Measurements from ENCODE around the gene FRMD8. TPM values are rescaled to one million over a fixed set of nuclear protein-coding genes. Genes with fewer than 3 reads are reported as not detected.

FRMD8 gene
- polyA plus RNA-seq, 1 donor (not counting 4 experiments of a cell fraction or from before 2014, with no cell fraction given), result 24.1 TPM

DNA sequence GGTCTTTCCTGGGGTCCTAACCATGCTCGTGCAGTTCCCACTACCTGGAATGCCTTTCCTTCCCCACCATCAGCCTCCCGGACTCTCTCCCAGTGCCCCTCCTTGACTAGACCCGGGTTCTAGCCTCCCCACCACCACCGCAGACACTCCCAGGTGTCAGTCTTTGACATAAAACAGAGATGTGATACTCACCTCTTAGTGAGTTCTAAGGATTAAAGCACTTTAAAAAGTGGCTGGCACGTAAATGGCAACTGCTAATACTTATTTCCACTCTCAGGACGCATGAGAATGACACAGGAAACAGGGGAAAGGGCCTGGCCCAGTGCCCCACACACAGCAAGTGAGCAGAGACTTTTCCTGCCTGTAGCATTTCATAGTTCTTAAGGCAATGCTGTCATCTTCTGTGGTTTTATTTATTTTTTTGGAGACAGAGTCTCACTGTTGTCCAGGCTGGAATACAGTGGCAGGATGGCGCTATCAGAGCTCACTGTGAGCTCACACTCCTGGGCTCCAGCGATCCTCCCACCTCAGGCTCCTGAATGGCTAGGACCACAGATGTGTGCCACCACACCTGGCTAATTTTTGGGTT is 2.0 kb upstream of the FRMD8 start:
- dilution Hi-C loops (cut with MboI; ENCODE audit: extremely low pct_ligation_motif_present, low sequenced_read_pairs), result no loop called here
- H3K4me3 ChIP-seq (ENCODE audit: control insufficient read depth in 2 of 3, extremely low read depth in 1 of 3, insufficient read depth in 2 of 3, low read depth in 1 of 3, low read length in 3 of 3), result no peak overlapping the region
- H3K36me3 ChIP-seq (ENCODE audit: control insufficient read depth in 2 of 2, extremely low read depth in 1 of 2, insufficient read depth in 2 of 2, low read length in 2 of 2), result peaks cover under 1 to 10% of the 10 kb centered on the region in 2 experiments
- H3K9me3 ChIP-seq (ENCODE audit: control insufficient read depth, low read depth, low read length), result no peaks in the 10 kb centered on the region
- H3K79me2 ChIP-seq (ENCODE audit: control insufficient read depth, insufficient read depth, low read length), result peaks cover 26% of the 10 kb centered on the region
- H2AFZ ChIP-seq (ENCODE audit: control insufficient read depth, low read length), result no peak overlapping the region
- no peak for DNase-seq (ENCODE audit: low read depth, low spot score)
- H3K27ac ChIP-seq (ENCODE audit: control insufficient read depth, insufficient read depth, low read length), result peak overlapping the region; percentile 36
- H3K4me1 ChIP-seq (ENCODE audit: control insufficient read depth, extremely low read depth, insufficient read depth, low read length), result peaks cover 59% of the 10 kb centered on the region
- H3K4me2 ChIP-seq (ENCODE audit: control insufficient read depth, extremely low read depth, insufficient read depth, low read depth, low read length), result no peak overlapping the region
- H4K20me1 ChIP-seq (ENCODE audit: control insufficient read depth, extremely low read depth, insufficient read depth, low read length), result no peaks in the 10 kb centered on the region
- FAIRE-seq, result no peak
- H3K9me1 ChIP-seq (ENCODE audit: control insufficient read depth, extremely low read depth, insufficient read depth, low read length), result no peaks in the 10 kb centered on the region
- H3K9ac ChIP-seq (ENCODE audit: control insufficient read depth, extremely low read depth, insufficient read depth, low read length), result no peak overlapping the region
- TF ChIP-seq, protein P1, sequence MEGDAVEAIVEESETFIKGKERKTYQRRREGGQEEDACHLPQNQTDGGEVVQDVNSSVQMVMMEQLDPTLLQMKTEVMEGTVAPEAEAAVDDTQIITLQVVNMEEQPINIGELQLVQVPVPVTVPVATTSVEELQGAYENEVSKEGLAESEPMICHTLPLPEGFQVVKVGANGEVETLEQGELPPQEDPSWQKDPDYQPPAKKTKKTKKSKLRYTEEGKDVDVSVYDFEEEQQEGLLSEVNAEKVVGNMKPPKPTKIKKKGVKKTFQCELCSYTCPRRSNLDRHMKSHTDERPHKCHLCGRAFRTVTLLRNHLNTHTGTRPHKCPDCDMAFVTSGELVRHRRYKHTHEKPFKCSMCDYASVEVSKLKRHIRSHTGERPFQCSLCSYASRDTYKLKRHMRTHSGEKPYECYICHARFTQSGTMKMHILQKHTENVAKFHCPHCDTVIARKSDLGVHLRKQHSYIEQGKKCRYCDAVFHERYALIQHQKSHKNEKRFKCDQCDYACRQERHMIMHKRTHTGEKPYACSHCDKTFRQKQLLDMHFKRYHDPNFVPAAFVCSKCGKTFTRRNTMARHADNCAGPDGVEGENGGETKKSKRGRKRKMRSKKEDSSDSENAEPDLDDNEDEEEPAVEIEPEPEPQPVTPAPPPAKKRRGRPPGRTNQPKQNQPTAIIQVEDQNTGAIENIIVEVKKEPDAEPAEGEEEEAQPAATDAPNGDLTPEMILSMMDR (optimal IDR thresholded peaks at IDR 0.05 in 1 of 3, IDR thresholded peaks at IDR 0.05 in 1 of 3, conservative IDR thresholded peaks at IDR 0.05 in 1 of 3; ENCODE audit: extremely low read depth in 1 of 3, insufficient read depth in 2 of 3, low read length in 3 of 3), result no peak
- no peak for TF ChIP-seq EZH2 (IDR thresholded peaks at IDR 0.05; ENCODE audit: low read length)
- H3K27me3 ChIP-seq (ENCODE audit: control insufficient read depth, extremely low read depth, insufficient read depth, low read length), result no peaks in the 10 kb centered on the region

DNA sequence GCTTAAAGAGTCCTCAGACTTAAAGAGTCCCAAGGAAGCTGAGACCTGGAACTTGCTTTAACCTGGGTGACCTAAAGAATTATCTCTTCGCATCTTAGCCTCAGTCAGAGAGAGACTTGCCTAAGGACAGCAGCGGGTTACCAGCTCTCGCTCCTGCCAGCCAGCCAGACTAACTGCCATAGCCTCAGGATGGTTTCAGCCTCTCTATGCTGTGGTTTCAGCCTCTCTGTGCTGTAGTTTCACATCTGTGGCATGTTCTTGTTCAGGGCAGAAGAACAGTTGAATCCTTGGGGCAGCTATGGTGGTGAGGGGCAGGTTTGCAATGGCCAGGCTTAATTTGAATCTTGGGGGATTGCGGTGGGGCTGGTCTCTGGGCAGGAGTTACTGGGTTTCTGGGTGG is 2.3 kb downstream of the FRMD8 start:
- peaks cover 54% of the 10 kb centered on the region for H3K79me2 ChIP-seq (ENCODE audit: control insufficient read depth, insufficient read depth, low read length)
- peak overlapping the region; percentile 28 to 55 (median 53) for H3K4me3 ChIP-seq (ENCODE audit: control insufficient read depth in 2 of 3, extremely low read depth in 1 of 3, insufficient read depth in 2 of 3, low read depth in 1 of 3, low read length in 3 of 3)

More for the DNA sequence above, 2.3 kb downstream of the FRMD8 start:
- DNase-seq (ENCODE audit: low read depth, low spot score) (no peak), FAIRE-seq (no peak)
- no peaks in the 10 kb centered on the region for H3K27me3 ChIP-seq (ENCODE audit: control insufficient read depth, extremely low read depth, insufficient read depth, low read length)
- TF ChIP-seq EZH2 (IDR thresholded peaks at IDR 0.05; ENCODE audit: low read length), result no peak
- H3K9me1 ChIP-seq (ENCODE audit: control insufficient read depth, extremely low read depth, insufficient read depth, low read length), result peaks cover 3% of the 10 kb centered on the region
- peaks cover 23% of the 10 kb centered on the region in 2 experiments for H3K36me3 ChIP-seq (ENCODE audit: control insufficient read depth in 2 of 2, extremely low read depth in 1 of 2, insufficient read depth in 2 of 2, low read length in 2 of 2)
- dilution Hi-C loops (cut with MboI; ENCODE audit: extremely low pct_ligation_motif_present, low sequenced_read_pairs), result no loop called here
- H3K27ac ChIP-seq (ENCODE audit: control insufficient read depth, insufficient read depth, low read length), result peak overlapping the region; percentile 31
- peak overlapping the region; percentile 17 for H3K9ac ChIP-seq (ENCODE audit: control insufficient read depth, extremely low read depth, insufficient read depth, low read length)
- no peaks in the 10 kb centered on the region for H3K9me3 ChIP-seq (ENCODE audit: control insufficient read depth, low read depth, low read length)
- peak overlapping the region; percentile 92 for H3K4me2 ChIP-seq (ENCODE audit: control insufficient read depth, extremely low read depth, insufficient read depth, low read depth, low read length)
- no peak overlapping the region for H2AFZ ChIP-seq (ENCODE audit: control insufficient read depth, low read length)
- peaks cover 58% of the 10 kb centered on the region for H3K4me1 ChIP-seq (ENCODE audit: control insufficient read depth, extremely low read depth, insufficient read depth, low read length)
- H4K20me1 ChIP-seq (ENCODE audit: control insufficient read depth, extremely low read depth, insufficient read depth, low read length), result peaks cover 2% of the 10 kb centered on the region
